ENCODE data around the gene PRKAR1B.
A peak's percentile ranks its signal among the peaks of the same experiment; 100 is the strongest.

PRKAR1B gene

DNA sequence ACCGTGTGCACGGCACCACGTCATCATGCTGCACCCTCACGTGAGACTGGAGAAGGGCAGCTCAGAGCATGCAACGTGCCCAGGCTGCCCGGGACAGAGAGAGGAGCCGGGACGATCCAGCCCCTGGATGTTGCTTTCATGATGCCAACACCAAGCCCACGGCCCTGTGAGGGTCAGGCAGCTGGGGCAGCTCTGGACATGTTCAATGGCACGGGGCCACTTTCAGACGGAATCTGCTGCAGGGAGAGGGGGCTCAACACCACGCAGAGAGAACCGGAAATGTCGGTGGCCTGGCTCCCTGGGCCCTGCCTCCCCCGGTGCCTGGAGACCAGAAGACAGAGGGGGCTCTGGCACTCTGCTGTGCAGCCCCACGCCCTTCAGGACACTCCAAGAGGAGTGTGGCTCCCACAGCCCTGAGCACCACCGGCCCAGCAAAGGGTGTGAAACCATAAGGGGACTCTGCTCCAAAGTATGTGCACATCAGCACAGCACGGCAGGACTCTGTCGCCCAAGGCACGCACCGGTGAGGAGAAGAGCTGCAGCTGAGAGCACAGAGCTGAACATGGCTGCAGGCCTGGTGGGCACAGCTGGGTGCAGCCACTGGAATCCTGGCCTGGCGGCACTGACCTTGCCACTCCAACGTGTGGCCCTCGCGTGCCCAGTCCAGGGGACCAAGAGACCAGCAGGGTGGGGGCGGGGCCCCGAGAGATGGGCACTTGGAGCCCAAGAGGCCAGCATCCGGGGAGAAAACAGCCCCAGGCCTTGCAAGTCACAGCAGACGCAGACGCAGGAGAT lies 137.1 kb downstream of the PRKAR1B start:
- TF ChIP-seq, protein P1, sequence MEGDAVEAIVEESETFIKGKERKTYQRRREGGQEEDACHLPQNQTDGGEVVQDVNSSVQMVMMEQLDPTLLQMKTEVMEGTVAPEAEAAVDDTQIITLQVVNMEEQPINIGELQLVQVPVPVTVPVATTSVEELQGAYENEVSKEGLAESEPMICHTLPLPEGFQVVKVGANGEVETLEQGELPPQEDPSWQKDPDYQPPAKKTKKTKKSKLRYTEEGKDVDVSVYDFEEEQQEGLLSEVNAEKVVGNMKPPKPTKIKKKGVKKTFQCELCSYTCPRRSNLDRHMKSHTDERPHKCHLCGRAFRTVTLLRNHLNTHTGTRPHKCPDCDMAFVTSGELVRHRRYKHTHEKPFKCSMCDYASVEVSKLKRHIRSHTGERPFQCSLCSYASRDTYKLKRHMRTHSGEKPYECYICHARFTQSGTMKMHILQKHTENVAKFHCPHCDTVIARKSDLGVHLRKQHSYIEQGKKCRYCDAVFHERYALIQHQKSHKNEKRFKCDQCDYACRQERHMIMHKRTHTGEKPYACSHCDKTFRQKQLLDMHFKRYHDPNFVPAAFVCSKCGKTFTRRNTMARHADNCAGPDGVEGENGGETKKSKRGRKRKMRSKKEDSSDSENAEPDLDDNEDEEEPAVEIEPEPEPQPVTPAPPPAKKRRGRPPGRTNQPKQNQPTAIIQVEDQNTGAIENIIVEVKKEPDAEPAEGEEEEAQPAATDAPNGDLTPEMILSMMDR (conservative IDR thresholded peaks at IDR 0.05; ENCODE audit: low read length): no peak
- DNase-seq (ENCODE audit: low read depth): no peak
- H3K4me3 ChIP-seq (ENCODE audit: low read length): no peak overlapping the region

DNA sequence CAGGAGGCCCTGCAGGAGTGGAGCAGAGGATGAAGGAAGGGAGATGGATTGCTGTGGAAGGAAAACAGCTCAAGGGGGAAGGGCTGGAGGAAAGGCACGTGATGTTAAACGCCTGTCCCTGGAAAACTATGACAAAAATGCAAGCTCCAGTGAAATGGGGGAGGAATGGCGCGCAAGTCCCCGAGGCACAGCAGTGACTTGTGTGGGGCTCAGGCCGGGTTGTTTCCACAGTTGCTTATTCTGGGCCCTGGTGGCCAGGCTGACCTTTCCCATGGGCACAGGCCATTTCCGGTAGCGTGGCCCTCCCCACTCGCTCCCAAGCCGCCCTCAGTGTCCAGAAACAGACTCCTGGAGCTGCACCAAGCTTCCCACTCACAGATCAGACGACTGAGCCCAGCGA lies 139.3 kb downstream of the PRKAR1B start:
- no peak overlapping the region for H3K4me3 ChIP-seq (ENCODE audit: low read length)
- TF ChIP-seq, protein P1 (conservative IDR thresholded peaks at IDR 0.05; ENCODE audit: low read length): no peak
- DNase-seq (ENCODE audit: low read depth): peak; percentile 25

DNA sequence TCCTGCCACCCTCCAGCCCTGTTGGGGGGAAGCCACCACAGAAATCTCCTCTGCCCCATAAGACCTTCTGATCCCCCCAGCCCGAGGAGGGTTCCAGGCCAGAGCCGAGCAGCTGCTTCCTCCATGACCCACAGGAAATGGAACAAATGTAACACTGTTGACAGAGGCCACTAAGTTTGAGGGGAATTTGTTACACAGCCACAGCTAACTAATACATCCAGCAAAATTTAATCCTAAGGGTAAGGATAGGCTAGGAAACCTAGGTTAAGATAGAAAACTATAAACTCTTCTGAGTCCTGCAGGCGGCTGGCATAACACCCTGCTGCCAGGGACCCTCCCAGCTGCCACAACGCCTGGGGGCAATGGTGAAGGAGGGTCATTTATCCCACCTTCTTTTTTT lies 140.6 kb downstream of the PRKAR1B start:
- no peak for DNase-seq (ENCODE audit: low read depth)
- no peak overlapping the region for H3K4me3 ChIP-seq (ENCODE audit: low read length)
- TF ChIP-seq, protein P1 (conservative IDR thresholded peaks at IDR 0.05; ENCODE audit: low read length): no peak

DNA sequence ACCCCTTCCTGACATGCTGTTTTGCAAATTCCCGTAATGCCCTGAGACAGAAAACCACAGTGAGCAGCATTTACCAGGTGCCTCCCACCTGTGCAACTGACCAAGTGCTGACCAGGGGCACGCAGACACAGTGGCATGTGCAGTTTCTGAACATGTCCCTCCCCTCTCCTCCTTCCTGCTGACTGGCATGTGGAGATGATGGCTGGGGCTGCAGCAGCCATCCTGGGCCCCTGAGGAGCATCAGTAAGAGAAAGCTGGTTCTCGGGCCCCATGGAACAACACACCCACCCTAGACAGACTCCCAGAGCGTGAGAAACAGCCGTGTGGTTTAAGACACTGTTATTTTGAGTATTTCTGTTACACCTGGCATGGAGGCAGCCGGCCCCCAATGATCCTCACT lies 141.2 kb downstream of the PRKAR1B start:
- TF ChIP-seq, protein P1 (conservative IDR thresholded peaks at IDR 0.05; ENCODE audit: low read length): no peak
- no peak overlapping the region for H3K4me3 ChIP-seq (ENCODE audit: low read length)
- no peak for DNase-seq (ENCODE audit: low read depth)

DNA sequence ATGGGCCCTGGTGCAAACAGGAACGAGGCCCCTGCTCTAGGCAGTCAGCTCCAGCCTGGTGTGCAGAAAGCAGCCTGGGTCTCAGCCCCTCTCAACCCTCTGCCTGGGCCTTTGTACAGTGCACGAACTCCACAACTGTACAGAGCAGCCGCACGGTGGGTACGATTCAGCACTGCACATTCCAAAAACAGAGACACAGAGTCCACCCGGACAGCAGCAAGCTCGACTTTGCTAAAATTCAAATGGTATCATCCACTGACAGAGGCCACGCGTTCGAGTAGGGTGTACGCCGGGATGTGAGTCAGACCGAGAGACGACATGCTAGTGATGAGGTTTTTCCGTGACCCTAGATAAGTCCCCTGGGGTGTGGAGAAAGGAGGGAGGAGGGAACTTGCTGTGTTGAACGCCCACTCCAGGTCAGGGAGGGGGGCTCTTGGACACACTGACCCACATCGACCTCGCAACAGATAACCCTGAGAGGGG lies 141.8 kb downstream of the PRKAR1B start:
- DNase-seq (ENCODE audit: low read depth): no peak
- TF ChIP-seq, protein P1 (conservative IDR thresholded peaks at IDR 0.05; ENCODE audit: low read length): no peak
- H3K4me3 ChIP-seq (ENCODE audit: low read length): no peak overlapping the region

DNA sequence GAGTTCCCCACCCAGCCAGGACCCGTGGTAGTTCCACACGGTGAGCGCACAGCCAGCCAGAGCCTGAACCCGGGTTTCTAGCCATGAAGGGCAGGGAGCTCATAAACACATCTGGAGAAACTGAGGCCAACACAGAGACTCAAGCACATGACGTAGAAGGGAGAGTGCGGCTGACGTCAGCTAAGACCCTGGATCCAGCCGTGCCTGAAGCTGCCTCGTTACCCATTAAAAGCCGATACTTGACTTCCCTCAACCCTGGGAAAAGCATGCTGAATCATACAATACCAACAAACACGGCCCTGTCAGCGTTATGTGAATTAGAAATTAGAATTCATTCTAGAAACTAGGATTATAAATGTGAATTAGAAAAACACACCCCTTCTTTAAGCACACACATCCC lies 142.3 kb downstream of the PRKAR1B start:
- no peak for DNase-seq (ENCODE audit: low read depth)
- TF ChIP-seq, protein P1 (conservative IDR thresholded peaks at IDR 0.05; ENCODE audit: low read length): no peak
- no peak overlapping the region for H3K4me3 ChIP-seq (ENCODE audit: low read length)

DNA sequence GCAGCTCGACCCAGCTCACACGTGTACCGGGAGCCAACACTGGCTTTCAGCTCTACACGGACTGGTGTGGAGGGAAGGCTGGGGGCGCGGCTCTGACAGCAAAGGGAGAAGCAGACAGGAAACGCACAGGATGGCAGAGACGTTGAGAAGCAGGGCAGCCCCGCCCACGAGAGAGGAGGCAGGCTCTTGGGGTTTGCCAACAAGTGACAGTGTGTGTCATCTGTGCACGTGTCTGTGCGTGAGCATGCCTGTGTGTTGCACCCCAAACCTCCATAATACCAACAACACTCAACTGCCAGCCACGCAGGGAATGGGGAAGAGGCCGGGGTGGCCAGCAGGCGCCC lies 143.0 kb downstream of the PRKAR1B start:
- no peak for DNase-seq (ENCODE audit: low read depth)
- TF ChIP-seq, protein P1 (conservative IDR thresholded peaks at IDR 0.05; ENCODE audit: low read length): no peak
- H3K4me3 ChIP-seq (ENCODE audit: low read length): no peak overlapping the region

All from AG10803 (cell line).